Liver (tissue), 9 donors: ENCODE results near the gene AAGAB. TPM values are rescaled to one million over a fixed set of nuclear protein-coding genes. Genes with fewer than 3 reads are reported as not detected.

ENCODE experiments used
- DNase-seq: peaks from one replicate; pipeline ENCODE4 v3.0.0-alpha.2; 2017; ENCODE audit warnings: low spot score
- H3K27ac ChIP-seq, 2 donors: one replicate each; pipeline ENCODE4 v1.7.0; 2013; ENCODE audit warnings: inconsistent platforms in 2 of 2, low read length in 2 of 2, control low read depth in 1 of 2, low read depth in 1 of 2, mild to moderate bottlenecking in 1 of 2
- H3K27me3 ChIP-seq, 4 donors: one replicate each; pipeline versions ENCODE4 v1.6.1 to v1.7.0; 2013; ENCODE audit warnings: low read length in 3 of 4, inconsistent platforms in 1 of 4, mild to moderate bottlenecking in 1 of 4, moderate library complexity in 1 of 4; ENCODE audit not compliant: control insufficient read depth in 4 of 4, insufficient read depth in 4 of 4
- H3K36me3 ChIP-seq, 4 donors: one replicate each; pipeline versions ENCODE4 v1.6.1 to v1.7.0; 2013; ENCODE audit warnings: low read length in 3 of 4, mild to moderate bottlenecking in 3 of 4, low read depth in 1 of 4, moderate library complexity in 1 of 4; ENCODE audit not compliant: control insufficient read depth in 4 of 4, insufficient read depth in 3 of 4
- H3K4me1 ChIP-seq, 4 donors: one replicate each; pipeline versions ENCODE4 v1.6.1 to v1.7.0; 2013; ENCODE audit warnings: low read length in 3 of 4, mild to moderate bottlenecking in 3 of 4, moderate library complexity in 1 of 4; ENCODE audit not compliant: control insufficient read depth in 4 of 4, insufficient read depth in 4 of 4
- H3K4me3 ChIP-seq, 3 donors: one replicate each; pipeline versions ENCODE4 v1.6.1 to v1.7.0; 2013; ENCODE audit warnings: low read length in 3 of 3, control low read depth in 1 of 3, low read depth in 1 of 3, mild to moderate bottlenecking in 1 of 3
- H3K9ac ChIP-seq, 2 donors: one replicate each; pipeline ENCODE4 v1.7.0; 2013; ENCODE audit warnings: low read length in 2 of 2, mild to moderate bottlenecking in 2 of 2, moderate library complexity in 2 of 2, control low read depth in 1 of 2, low read depth in 1 of 2
- H3K9me3 ChIP-seq, 4 donors: one replicate each; pipeline versions ENCODE4 v1.6.1 to v1.7.0; 2013; ENCODE audit warnings: low read length in 3 of 4; ENCODE audit not compliant: control insufficient read depth in 4 of 4
- ATF3 ChIP-seq: IDR thresholded peaks from 2 replicates; pipeline ENCODE4 v1.6.1; 2016; ENCODE audit warnings: antibody characterized with exemption
- CTCF ChIP-seq: fragments of 150-350 bp; IDR thresholded peaks from 2 replicates; pipeline ENCODE4 v1.5.1; 2017; ENCODE audit warnings: improper control_type of control experiment, low read depth, low read length; ENCODE audit not compliant: missing input control
- EGR1 ChIP-seq, 2 donors: IDR thresholded peaks; 2 replicates each; pipeline ENCODE4 v1.6.1; 2016 to 2018; ENCODE audit warnings: antibody characterized with exemption in 2 of 2, low read depth in 2 of 2
- FOXA1 ChIP-seq: IDR thresholded peaks from 2 replicates; pipeline ENCODE4 v1.6.1; 2016; ENCODE audit warnings: antibody characterized with exemption
- FOXA2 ChIP-seq: IDR thresholded peaks from 2 replicates; pipeline ENCODE4 v1.6.1; 2016; ENCODE audit warnings: antibody characterized with exemption
- GABPA ChIP-seq, 2 donors: IDR thresholded peaks in 1 of 2; conservative IDR thresholded peaks in 1 of 2; 2 replicates each; pipeline ENCODE4 v1.6.1; 2016; ENCODE audit warnings: antibody characterized with exemption in 2 of 2, mild to moderate bottlenecking in 1 of 2, moderate library complexity in 1 of 2
- HNF4A ChIP-seq, 2 donors: conservative IDR thresholded peaks; 2 replicates each; pipeline ENCODE4 v1.6.1; 2016; ENCODE audit warnings: antibody characterized with exemption in 2 of 2, mild to moderate bottlenecking in 2 of 2
- JUND ChIP-seq, 2 donors: IDR thresholded peaks; 2 replicates each; pipeline ENCODE4 v1.6.1; 2016; ENCODE audit warnings: antibody characterized with exemption in 2 of 2
- MAX ChIP-seq: IDR thresholded peaks from 2 replicates; pipeline ENCODE4 v1.6.1; 2016; ENCODE audit warnings: antibody characterized with exemption
- NR2F2 ChIP-seq: IDR thresholded peaks from 2 replicates; pipeline ENCODE4 v1.6.1; 2016; ENCODE audit warnings: antibody characterized with exemption
- RAD21 ChIP-seq, 2 donors: IDR thresholded peaks; 2 replicates each; pipeline ENCODE4 v1.6.1; 2016; ENCODE audit warnings: antibody characterized with exemption in 2 of 2, mild to moderate bottlenecking in 2 of 2
- REST ChIP-seq: IDR thresholded peaks from 2 replicates; pipeline ENCODE4 v1.6.1; 2016; ENCODE audit warnings: antibody characterized with exemption, mild to moderate bottlenecking
- RXRA ChIP-seq, 2 donors: IDR thresholded peaks; 2 replicates each; pipeline ENCODE4 v1.6.1; 2017 to 2018; ENCODE audit warnings: antibody characterized with exemption in 2 of 2, mild to moderate bottlenecking in 1 of 2
- TAF1 ChIP-seq: conservative IDR thresholded peaks from 2 replicates; pipeline ENCODE4 v1.6.1; 2016; ENCODE audit warnings: antibody characterized with exemption, mild to moderate bottlenecking
- YY1 ChIP-seq: IDR thresholded peaks from 2 replicates; pipeline ENCODE4 v1.6.1; 2016; ENCODE audit warnings: antibody characterized with exemption, mild to moderate bottlenecking
- ZBTB33 ChIP-seq: IDR thresholded peaks from 2 replicates; pipeline ENCODE4 v1.6.1; 2016; ENCODE audit warnings: antibody characterized with exemption
- WGBS: extraction: QIAGEN DNeasy Blood & Tissue Kit; methylation state at CpG from one replicate; pipeline ENCODE4 v1.1.7; 2013; 5-methylcytosine and 5-hydroxymethylcytosine counted together
- polyA plus RNA-seq, 2 donors: library from polyadenylated mRNA; stranded (reverse) in 1 of 2; unstranded in 1 of 2; fragments of 200-250 nt in 1 of 2; fragments of >200 nt in 1 of 2; fragmentation: Nextera tagmentation in 1 of 2; extraction: Ambion mirVana in 1 of 2; gene quantifications; one replicate each; pipeline versions ENCODE4 v1.2.1 to v1.2.3, GENCODE V29; 2013 to 2015
- total RNA-seq, 2 donors: library from RNA; depleted of rRNA; stranded (reverse); fragments of >200 nt; gene quantifications; one replicate each; pipeline ENCODE4 v1.2.3, GENCODE V29; 2014
- donor health status: healthy.
- donor health status: healthy.
- donor health status: healthy.
- donor health status: healthy.
- donor health status: healthy.

The AAGAB gene
- total and polyA plus RNA-seq, 4 donors, result 3.6 to 22.3 (median 13.0) TPM

GRCh38 chr15:67195305-67195704, 59.2 kb downstream of the AAGAB start:
- Histone ChIP-seq H3K27me3 (no peaks in the 10 kb centered on the region), H3K4me3 (no peak overlapping the region), H3K36me3 (peaks cover 4 to 28% (median 14%) of the 10 kb centered on the region in 4 donors), H3K4me1 (no peaks in the 10 kb centered on the region), H3K9ac (no peak overlapping the region), H3K9me3 (no peaks in the 10 kb centered on the region), H3K27ac (no peak overlapping the region)
- 94% methylated on average over 3 of the region's 3 CpGs for WGBS
- no peak for DNase-seq
- no peak for TF ChIP-seq CTCF
- TF ChIP-seq RXRA (IDR thresholded peaks at IDR 0.05), result no peak
- TF ChIP-seq ZBTB33, result no peak
- no peak for TF ChIP-seq HNF4A (conservative IDR thresholded peaks at IDR 0.05)
- no peak for TF ChIP-seq ATF3

- H3K9ac ChIP-seq, result no peak overlapping the region
- no peaks in the 10 kb centered on the region for H3K9me3 ChIP-seq
- no peak for TF ChIP-seq HNF4A (conservative IDR thresholded peaks at IDR 0.05)
- TF ChIP-seq REST, result no peak
- no peak for TF ChIP-seq TAF1
- TF ChIP-seq RXRA (IDR thresholded peaks at IDR 0.05), result no peak
- no peak for TF ChIP-seq GABPA (IDR thresholded peaks at IDR 0.05 in 1 of 2, conservative IDR thresholded peaks at IDR 0.05 in 1 of 2)
- no peak for TF ChIP-seq NR2F2
- no peak for TF ChIP-seq ZBTB33
- TF ChIP-seq FOXA1, result no peak
- TF ChIP-seq YY1, result no peak
- no peak for TF ChIP-seq EGR1 (IDR thresholded peaks at IDR 0.05; ENCODE audit: low read depth in 2 of 2)
- no peak for TF ChIP-seq RAD21 (IDR thresholded peaks at IDR 0.05)
- TF ChIP-seq MAX, result no peak
- no peak for TF ChIP-seq FOXA2
- TF ChIP-seq JUND (IDR thresholded peaks at IDR 0.05), result no peak
- TF ChIP-seq CTCF, result no peak
- no peak for TF ChIP-seq ATF3
- no peaks in the 10 kb centered on the region for H3K4me1 ChIP-seq
- DNase-seq, result no peak
- WGBS, result 93% methylated on average over 9 of the region's 9 CpGs
- H3K27ac ChIP-seq, result no peak overlapping the region
- no peaks in the 10 kb centered on the region for H3K27me3 ChIP-seq
- H3K36me3 ChIP-seq, result peaks cover 4 to 35% (median 19%) of the 10 kb centered on the region in 4 donors
- H3K4me3 ChIP-seq, result no peak overlapping the region
Measured at GRCh38 chr15:67194171-67195114, 60.0 kb downstream of the AAGAB start.
